ENCODE data around the gene INPP5B. TPM values are rescaled to one million over a fixed set of nuclear protein-coding genes. Genes with fewer than 3 reads are reported as not detected.

The INPP5B gene
- total and polyA plus RNA-seq, 2 of the 13 experiments (the other 11 are each of a cell fraction or from before 2014, with no cell fraction given), result 9.0 to 9.8 TPM

- ChIA-PET CTCF (ENCODE audit: low intra/inter-chr PET ratio, low total read pairs) (no interaction called here), POLR2A (no interaction called here)
- H2AFZ ChIP-seq (ENCODE audit: low read length), result no peak overlapping the region
- in situ Hi-C loops (cut with HindIII; ENCODE audit: extremely low pct_ligation_motif_present, low pct_unique_long_range_greater_than_20kb), result no loop called here
- no peak overlapping the region for H3K4me3 ChIP-seq (replicated peaks in 1 of 3; ENCODE audit: insufficient read depth in 1 of 3, low read depth in 2 of 3, low read length in 3 of 3)
- H3K4me2 ChIP-seq (ENCODE audit: low read depth, low read length), result no peak overlapping the region
- no peak for DNase-seq (ENCODE audit: low spot score)
- intact Hi-C loops (cut with micrococcal nuclease; ENCODE audit: unreplicated experiment), result no loop called here
- no peaks in the 10 kb centered on the region for H4K20me1 ChIP-seq (ENCODE audit: insufficient read depth, low read length)
- BruUV-seq (replicated peaks), result no TSS peak
- no peak overlapping the region for H3K27ac ChIP-seq (ENCODE audit: extremely low read length, insufficient read depth, low read length)
- peaks cover 2% of the 10 kb centered on the region for H3K4me1 ChIP-seq (ENCODE audit: insufficient read depth, low read length)
- FAIRE-seq, result no peak
- no peak overlapping the region for H3K9ac ChIP-seq (ENCODE audit: insufficient read depth, low read depth, low read length)
- no peaks in the 10 kb centered on the region; a peak in 1 of 5 replicates for H3K27me3 ChIP-seq (ENCODE audit: control insufficient read depth in 1 of 2, insufficient read depth in 2 of 2, low read length in 2 of 2)
- 100% methylated on average over 5 of the region's 6 CpGs for WGBS (ENCODE audit: low lambda C conversion rate)
- peaks cover 7 to 30% of the 10 kb centered on the region in 2 experiments; a peak in 4 of 5 replicates for H3K36me3 ChIP-seq (replicated peaks in 1 of 2; ENCODE audit: control insufficient read depth in 1 of 2, insufficient read depth in 2 of 2, low read length in 2 of 2)
- H3K9me3 ChIP-seq (ENCODE audit: low read length), result no peaks in the 10 kb centered on the region
- no peaks in the 10 kb centered on the region for H3K79me2 ChIP-seq (ENCODE audit: insufficient read depth, low read length)
- ATAC-seq, result peak; percentile 46; the same call in 2 of the 3 replicates
- TF ChIP-seq ZNF318 (CRISPR knock-in tag; IDR thresholded peaks at IDR 0.05) (no peak), SRSF4 (IDR thresholded peaks at IDR 0.05; ENCODE audit: low read depth, low read length, poor library complexity, severe bottlenecking) (no peak), ZNF768 (CRISPR knock-in tag; IDR thresholded peaks at IDR 0.05) (no peak), ZNF280B (CRISPR knock-in tag; IDR thresholded peaks at IDR 0.05; ENCODE audit: borderline replicate concordance) (no peak), ZNF75D (CRISPR knock-in tag; IDR thresholded peaks at IDR 0.05; ENCODE audit: borderline replicate concordance) (no peak), WIZ (CRISPR knock-in tag; IDR thresholded peaks at IDR 0.05) (no peak), ZNF207 (IDR thresholded peaks at IDR 0.05; ENCODE audit: borderline replicate concordance) (no peak), ZNF589 (CRISPR knock-in tag; conservative IDR thresholded peaks at IDR 0.05) (no peak), GFI1 (CRISPR knock-in tag; IDR thresholded peaks at IDR 0.05; ENCODE audit: borderline replicate concordance) (no peak), ZBTB4 (CRISPR knock-in tag; IDR thresholded peaks at IDR 0.05; ENCODE audit: borderline replicate concordance) (no peak), MLX (CRISPR knock-in tag; IDR thresholded peaks at IDR 0.05) (no peak)
Measured at GRCh38 chr1:37867784-37868183, 79.1 kb downstream of the INPP5B start.
